ENCODE measurements around the gene BCL2L2. TPM values are rescaled to one million over a fixed set of nuclear protein-coding genes. Genes with fewer than 3 reads are reported as not detected.
A peak's percentile ranks its signal among the peaks of the same experiment; 100 is the strongest.

The BCL2L2 gene
- total and polyA plus RNA-seq, 11 donors, result 16.6 to 52.9 (median 36.7) TPM

GRCh38 chr14:23316300-23316699 lies 9.7 kb downstream of the BCL2L2 start:
- Histone ChIP-seq H3K27ac (no peak overlapping the region), H3K4me3 (no peak overlapping the region), H3K36me3 (peaks cover 0 to 24% (median 10%) of the 10 kb centered on the region in 9 donors), H3K4me1 (peaks cover 0 to 8% (median 4%) of the 10 kb centered on the region in 12 donors), H3K27me3 (no peaks in the 10 kb centered on the region), H3K9me3 (no peaks in the 10 kb centered on the region)
- intact Hi-C loops (cut with DNase I), result no loop called here
- WGBS, 4 donors, result 86 to 90% (median 89%) methylated on average over 5 of the region's 5 CpGs
- no peak for TF ChIP-seq POLR2A (IDR thresholded peaks at IDR 0.05)
- no peak for TF ChIP-seq CTCF (IDR thresholded peaks at IDR 0.05)
- ATAC-seq (no peak), DNase-seq (no peak)

- intact Hi-C loops (cut with DNase I), result loop anchor here in 8 of 10 donors (2.0 to 10.0 kb wide), 5 partner anchors 13 to 245 kb away; partner anchors contain the start of genes AP1G2 (in 5 of the 8), NGDN (in 2 of the 8), BCL2L2 (in 1 of the 8) and THTPA (in 1 of the 8)
- H3K4me3 ChIP-seq, result peak overlapping the region; percentile 4 to 91 (median 48)
- DNase-seq, result no peak
- 91 to 96% (median 92%) methylated on average over 17 of the region's 17 CpGs for WGBS, 4 donors
- H3K9me3 ChIP-seq, result no peaks in the 10 kb centered on the region
- H3K4me1 ChIP-seq, result peaks cover 4 to 26% (median 15%) of the 10 kb centered on the region in 12 donors
- H3K27ac ChIP-seq, result peak overlapping the region; percentile 69 to 97 (median 91)
- no peaks in the 10 kb centered on the region for H3K27me3 ChIP-seq
- TF ChIP-seq POLR2A (IDR thresholded peaks at IDR 0.05), result no peak
- no peak for TF ChIP-seq CTCF (IDR thresholded peaks at IDR 0.05)
- peaks cover 0 to 35% (median 24%) of the 10 kb centered on the region in 9 donors for H3K36me3 ChIP-seq
- ATAC-seq, result no peak
Observed at GRCh38 chr14:23319746-23320583, 13.3 kb downstream of the BCL2L2 start.

- peaks cover 4 to 26% (median 15%) of the 10 kb centered on the region in 12 donors for H3K4me1 ChIP-seq
- peak within 1 kb of the TSS; percentile 84 to 99 (median 92) for H3K4me3 ChIP-seq
- ATAC-seq (peak; percentile 92 to 97 (median 96)), DNase-seq (peak; percentile 98 to 99 (median 99))
- no peaks in the 10 kb centered on the region for H3K9me3 ChIP-seq
- peak in 1 of 2 donors; percentile 53 for TF ChIP-seq POLR2A (IDR thresholded peaks at IDR 0.05)
- TF ChIP-seq CTCF (IDR thresholded peaks at IDR 0.05), result no peak
- WGBS, 4 donors, result 3 to 8% (median 5%) methylated on average over 35 to 63 of the region's 63 CpGs
- peak within 1 kb of the TSS; percentile 89 to 98 (median 97) for H3K27ac ChIP-seq
- H3K36me3 ChIP-seq, result peaks cover 0 to 39% (median 32%) of the 10 kb centered on the region in 9 donors
- H3K27me3 ChIP-seq, result no peaks in the 10 kb centered on the region
- intact Hi-C loops (cut with DNase I), result loop anchor here in 8 of 10 donors (1.0 to 10.0 kb wide), 7 partner anchors 14 to 244 kb away; partner anchors contain the start of genes AP1G2 (in 5 of the 8), NGDN (in 3 of the 8), BCL2L2 (in 1 of the 8) and THTPA (in 1 of the 8)
Observed at GRCh38 chr14:23320584-23321571, 14.2 kb downstream of the BCL2L2 start, which contains the start of gene PABPN1. Gene PABPN1 (plus strand): TSS chr14:23321457. CDS start chr14:23321470, 13 bp downstream.
